WTC11 (cell line): ENCODE data around the gene RGMB.

Experiments
- AFF4 ChIP-seq: sonication (generic); formaldehyde crosslinking; IDR thresholded peaks from 2 replicates; pipeline ENCODE4 v1.8.1; 2023; ENCODE audit warnings: mild to moderate bottlenecking, missing genetic modification reagents, borderline replicate concordance
- AR ChIP-seq: fragments of 250-450 bp; sonication (Bioruptor Pico); IDR thresholded peaks from 2 replicates; pipeline ENCODE4 v1.9.0; 2021; ENCODE audit warnings: mild to moderate bottlenecking
- CTCF ChIP-seq: fragments of 200-600 bp; IDR thresholded peaks from 2 replicates; pipeline ENCODE4 v1.8.0; 2022; ENCODE audit warnings: antibody characterized with exemption
- E2F1 ChIP-seq: sonication (generic); formaldehyde crosslinking; IDR thresholded peaks from 2 replicates; pipeline ENCODE4 v1.8.0; 2022; ENCODE audit warnings: mild to moderate bottlenecking, missing genetic modification reagents
- E2F4 ChIP-seq: sonication (generic); formaldehyde crosslinking; IDR thresholded peaks from 2 replicates; pipeline ENCODE4 v1.8.1; 2022; ENCODE audit warnings: low read depth, mild to moderate bottlenecking, moderate library complexity, missing genetic modification reagents, borderline replicate concordance
- ESRRA ChIP-seq: sonication (generic); formaldehyde crosslinking; IDR thresholded peaks from 2 replicates; pipeline ENCODE4 v1.8.1; 2022; ENCODE audit warnings: mild to moderate bottlenecking, missing genetic modification reagents, borderline replicate concordance
- JUN ChIP-seq: sonication (generic); formaldehyde crosslinking; IDR thresholded peaks from 2 replicates; pipeline ENCODE4 v1.8.0; 2023; ENCODE audit warnings: mild to moderate bottlenecking, missing genetic modification reagents
- MAX ChIP-seq: sonication (generic); formaldehyde crosslinking; IDR thresholded peaks from 2 replicates; pipeline ENCODE4 v1.8.0; 2022; ENCODE audit warnings: mild to moderate bottlenecking, missing genetic modification reagents
- MLX ChIP-seq: sonication (generic); formaldehyde crosslinking; IDR thresholded peaks from 2 replicates; pipeline ENCODE4 v1.8.1; 2023; ENCODE audit warnings: mild to moderate bottlenecking, missing genetic modification reagents, moderate library complexity
- SOX15 ChIP-seq: fragments of 250-450 bp; sonication (Bioruptor Pico); IDR thresholded peaks from 2 replicates; pipeline ENCODE4 v1.9.0; 2021; ENCODE audit warnings: mild to moderate bottlenecking
- ZNF263 ChIP-seq: sonication (generic); formaldehyde crosslinking; IDR thresholded peaks from 2 replicates; pipeline ENCODE4 v1.8.1; 2022; ENCODE audit warnings: low read depth, mild to moderate bottlenecking, moderate library complexity, missing genetic modification reagents
- ZNF423 ChIP-seq: fragments of 250-450 bp; sonication (Bioruptor Pico); IDR thresholded peaks from 2 replicates; pipeline ENCODE4 v2.1.2; 2022; ENCODE audit warnings: mild to moderate bottlenecking, moderate library complexity
- ZSCAN18 ChIP-seq: fragments of 250-450 bp; sonication (Bioruptor Pico); IDR thresholded peaks from 2 replicates; pipeline ENCODE4 v2.1.2; 2022; ENCODE audit warnings: mild to moderate bottlenecking, moderate library complexity

GRCh38 chr5:98836175-98836574, 62.7 kb downstream of the RGMB start:
- TF ChIP-seq CTCF (no peak), AR (no peak), ZNF423 (CRISPR knock-in tag) (no peak), JUN (CRISPR knock-in tag) (no peak), ESRRA (no peak), E2F4 (CRISPR knock-in tag) (no peak), MLX (no peak), ZSCAN18 (CRISPR knock-in tag) (no peak), MAX (CRISPR knock-in tag) (no peak), SOX15 (CRISPR knock-in tag) (no peak), E2F1 (CRISPR knock-in tag) (no peak), ZNF263 (CRISPR knock-in tag) (no peak), AFF4 (no peak)
